HCT116 (cell line): ENCODE results near the gene GPR151. TPM values are rescaled to one million over a fixed set of nuclear protein-coding genes. Genes with fewer than 3 reads are reported as not detected.

Experiments used
- ATAC-seq: fragments of 200-7000 bp; cut with Tn5 transposase; 2 replicates; pipeline ENCODE4 v1.9.1; 2020; ENCODE audit warnings: mild to moderate bottlenecking, moderate library complexity
- BruUV-seq: library from RNA; stranded (reverse); fragments of 400-500 nt; replicated peaks from 2 replicates; lab custom pipeline; 2021; lab: Mats Ljungman, UMichigan
- CTCF ChIA-PET: fragments of 300-600 bp; sonication (Branson Sonifier 250); formaldehyde crosslinking; loops from one replicate; lab custom pipeline; 2021; ENCODE audit warnings: antibody characterized with exemption; lab: Charles Lee
- POLR2A ChIA-PET: fragments of 300-600, 350-600 bp; sonication (Branson Sonifier 250); formaldehyde crosslinking; loops from one replicate; lab custom pipeline; 2021; ENCODE audit warnings: antibody characterized with exemption; lab: Charles Lee
- RAD21 ChIA-PET, 2 experiments: fragments of 300-600 bp; sonication (Branson Sonifier 250); formaldehyde crosslinking; loops; one replicate each; lab custom pipeline; 2023; ENCODE audit warnings: low total read pairs in 2 of 2; ENCODE audit not compliant: uncharacterized antibody in 2 of 2, unreplicated experiment in 2 of 2, low non-redundant PET in 1 of 2; lab: Charles Lee
- DNase-seq: peaks from one replicate; pipeline ENCODE4 v3.0.0-alpha.2; 2010; ENCODE audit warnings: low read depth, low spot score
- H2AFZ ChIP-seq: fragments of 200-600 bp; shearing (Covaris generic), sonication (generic); 2 replicates; pipeline ENCODE4 v1.6.1; 2017; ENCODE audit warnings: low read depth, mixed run types, mixed read lengths, antibody characterized with exemption, low read length; ENCODE audit not compliant: poor library complexity, severe bottlenecking
- H3K27ac ChIP-seq: 2 replicates; pipeline ENCODE4 v1.5.1; 2012; ENCODE audit warnings: low read depth, low read length
- H3K27me3 ChIP-seq: fragments of 200-600 bp; sonication (generic); 2 replicates; pipeline ENCODE4 v1.6.1; 2016; ENCODE audit warnings: mixed run types, low read length, mixed read lengths; ENCODE audit not compliant: insufficient read depth
- H3K36me3 ChIP-seq, 2 experiments: fragments of 200-500 bp in 1 of 2; fragments of 200-600 bp in 1 of 2; sonication (Bioruptor generic) in 1 of 2; sonication (generic) in 1 of 2; 2 replicates each; pipeline versions ENCODE4 v1.5.1 to v1.6.1; 2014 to 2016; ENCODE audit warnings: low read length in 2 of 2, inconsistent platforms in 1 of 2, mixed read lengths in 1 of 2, mixed run types in 1 of 2; ENCODE audit not compliant: insufficient read depth in 2 of 2, control insufficient read depth in 1 of 2
- H3K4me1 ChIP-seq, 2 experiments: fragments of 200-600 bp in 1 of 2; sonication (generic) in 1 of 2; 2 replicates each; pipeline versions ENCODE4 v1.5.1 to v1.6.1; 2012 to 2017; ENCODE audit warnings: low read length in 2 of 2, inconsistent platforms in 1 of 2, mild to moderate bottlenecking in 1 of 2, mixed read lengths in 1 of 2, mixed run types in 1 of 2, moderate library complexity in 1 of 2; ENCODE audit not compliant: insufficient read depth in 2 of 2, control insufficient read depth in 1 of 2
- H3K4me2 ChIP-seq: fragments of 200-600 bp; sonication (generic); 2 replicates; pipeline ENCODE4 v1.6.1; 2017; ENCODE audit warnings: mixed run types, low read length, mixed read lengths
- H3K4me3 ChIP-seq, 2 experiments: fragments of 200-600 bp in 1 of 2; sonication (generic) in 1 of 2; replicated peaks in 1 of 2; 2 replicates each; pipeline ENCODE4 v1.5.1; 2011 to 2016; ENCODE audit warnings: low read length in 2 of 2, control low read depth in 1 of 2, low read depth in 1 of 2, mild to moderate bottlenecking in 1 of 2, mixed read lengths in 1 of 2, mixed run types in 1 of 2
- H3K79me2 ChIP-seq: fragments of 200-600 bp; sonication (generic); 2 replicates; pipeline ENCODE4 v1.6.1; 2017; ENCODE audit warnings: mild to moderate bottlenecking, mixed run types, low read length, moderate library complexity, mixed read lengths; ENCODE audit not compliant: insufficient read depth
- H3K9ac ChIP-seq: fragments of 200-600 bp; sonication (generic); 2 replicates; pipeline ENCODE4 v1.6.1; 2016; ENCODE audit warnings: low read length, mixed read lengths
- H3K9me2 ChIP-seq: fragments of 200-600 bp; sonication (generic), shearing (Covaris generic); 2 replicates; pipeline ENCODE4 v1.6.1; 2017; ENCODE audit warnings: mixed run types, mild to moderate bottlenecking, moderate library complexity; ENCODE audit not compliant: insufficient read depth
- H3K9me3 ChIP-seq, 2 experiments: fragments of 200-500 bp in 1 of 2; fragments of 200-600 bp in 1 of 2; sonication (Bioruptor generic) in 1 of 2; sonication (generic) in 1 of 2; 2 replicates each; pipeline ENCODE4 v1.6.1; 2014 to 2017; ENCODE audit warnings: low read length in 2 of 2, mixed read lengths in 2 of 2, inconsistent platforms in 1 of 2, low read depth in 1 of 2, mild to moderate bottlenecking in 1 of 2, mixed run types in 1 of 2, moderate library complexity in 1 of 2; ENCODE audit not compliant: control insufficient read depth in 1 of 2, insufficient read depth in 1 of 2
- H4K20me1 ChIP-seq: fragments of 200-600 bp; sonication (generic), shearing (Covaris generic); 2 replicates; pipeline ENCODE4 v1.6.1; 2017; ENCODE audit warnings: mixed run types, mild to moderate bottlenecking, moderate library complexity; ENCODE audit not compliant: insufficient read depth
- CBX3 ChIP-seq: IDR thresholded peaks from 2 replicates; pipeline ENCODE4 v1.6.1; 2012; ENCODE audit warnings: low read depth
- CEBPB ChIP-seq: IDR thresholded peaks from 2 replicates; pipeline ENCODE4 v1.6.1; 2012; ENCODE audit warnings: low read depth
- EZH2 ChIP-seq: fragments of 200-600 bp; sonication (generic); IDR thresholded peaks from 2 replicates; pipeline ENCODE4 v1.6.1; 2017; ENCODE audit warnings: antibody characterized with exemption, mixed run types
- EZH2phosphoT487 ChIP-seq: fragments of 200-600 bp; IDR thresholded peaks from 2 replicates; pipeline ENCODE4 v1.6.1; 2018; ENCODE audit warnings: antibody characterized with exemption, borderline replicate concordance
- FOSL1 ChIP-seq: IDR thresholded peaks from 2 replicates; pipeline ENCODE4 v1.6.1; 2012; ENCODE audit warnings: low read depth
- MAX ChIP-seq: IDR thresholded peaks from 2 replicates; pipeline ENCODE4 v1.6.1; 2012
- POLR2A ChIP-seq: IDR thresholded peaks from 2 replicates; pipeline ENCODE4 v1.7.0; 2011; ENCODE audit warnings: borderline replicate concordance; ENCODE audit not compliant: insufficient read depth, insufficient read length; ENCODE audit errors: extremely low read depth
- POLR2AphosphoS5 ChIP-seq: IDR thresholded peaks from 2 replicates; pipeline ENCODE4 v1.6.1; 2011; ENCODE audit warnings: mild to moderate bottlenecking, low read depth, low read length, moderate library complexity
- RAD21 ChIP-seq: IDR thresholded peaks from 2 replicates; pipeline ENCODE4 v1.6.1; 2012; ENCODE audit warnings: low read depth, mild to moderate bottlenecking
- SIN3A ChIP-seq: IDR thresholded peaks from 2 replicates; pipeline ENCODE4 v1.6.1; 2012; ENCODE audit warnings: low read depth
- SP1 ChIP-seq: IDR thresholded peaks from 2 replicates; pipeline ENCODE4 v1.6.1; 2012; ENCODE audit warnings: low read depth
- SRF ChIP-seq: IDR thresholded peaks from 2 replicates; pipeline ENCODE4 v1.6.1; 2012; ENCODE audit warnings: low read depth
- TCF7L2 ChIP-seq: IDR thresholded peaks from 2 replicates; pipeline ENCODE4 v1.7.0; 2011; ENCODE audit warnings: borderline replicate concordance, inconsistent platforms; ENCODE audit not compliant: insufficient read depth, insufficient read length; ENCODE audit errors: extremely low read depth
- ZBTB33 ChIP-seq: IDR thresholded peaks from 2 replicates; pipeline ENCODE4 v1.6.1; 2011; ENCODE audit warnings: mild to moderate bottlenecking, low read length, moderate library complexity; ENCODE audit not compliant: insufficient replicate concordance; ENCODE audit errors: extremely low read depth
- intact Hi-C: fragments of 100-400 bp; cut with micrococcal nuclease; formaldehyde crosslinking; loops from 2 replicates; pipeline ENCODE4 v1.10.0; 2022
- total RNA-seq: library from RNA; stranded (reverse); gene quantifications from one replicate; pipeline ENCODE4 v1.2.1, GENCODE V29; 2021; ENCODE audit not compliant: unreplicated experiment
- TF ChIP-seq, protein P1 (sequence below): IDR thresholded peaks from 2 replicates; pipeline ENCODE4 v1.6.1; 2012; ENCODE audit warnings: low read depth

GPR151 gene
- total RNA-seq, 1 experiment from 2014 or later, result not detected

DNA sequence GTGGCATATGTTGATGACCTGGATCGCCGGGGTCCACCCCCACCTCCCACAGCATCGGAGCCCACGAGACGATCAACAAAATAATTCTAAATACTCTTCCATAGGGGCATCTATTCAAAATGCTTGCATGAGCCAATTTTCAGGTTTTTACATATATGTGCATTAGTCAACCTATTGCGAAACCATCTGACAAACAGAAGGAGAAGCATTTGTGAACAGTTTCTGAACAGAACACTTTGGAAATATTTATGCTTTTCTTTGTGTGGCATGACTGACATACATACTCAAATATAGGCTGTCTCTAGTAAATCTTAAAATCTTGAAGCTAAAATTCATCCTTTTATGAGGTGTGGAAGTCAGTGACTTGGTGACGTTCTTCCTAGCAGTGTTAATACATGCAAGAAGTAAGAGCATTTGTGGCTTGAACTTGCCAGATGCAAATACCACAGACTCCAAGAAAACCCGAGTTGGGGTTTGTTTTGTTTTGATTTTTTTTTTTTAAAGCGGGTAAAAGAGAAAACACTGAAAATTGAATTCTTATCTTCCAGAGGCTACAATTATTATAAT is 5.3 kb downstream of the GPR151 start:
- H4K20me1 ChIP-seq, result peaks cover 5% of the 10 kb centered on the region; the same call in 1 of the 2 replicates
- BruUV-seq, result TSS peak; percentile 26
- peaks cover 17% of the 10 kb centered on the region; the same call in 1 of the 2 replicates for H3K79me2 ChIP-seq
- no peaks in the 10 kb centered on the region for H3K9me2 ChIP-seq
- no peak for ATAC-seq
- H2AFZ ChIP-seq, result no peak overlapping the region
- no peak overlapping the region for H3K4me3 ChIP-seq
- DNase-seq, result no peak
- intact Hi-C loops, result no loop called here
- no peak overlapping the region for H3K27ac ChIP-seq
- no peaks in the 10 kb centered on the region for H3K27me3 ChIP-seq
- no peaks in the 10 kb centered on the region for H3K9me3 ChIP-seq
- RAD21 ChIA-PET, result no interaction called here
- POLR2A ChIA-PET, result no interaction called here
- peaks cover 48 to 55% of the 10 kb centered on the region in 2 experiments for H3K36me3 ChIP-seq
- H3K4me2 ChIP-seq, result no peak overlapping the region
- TF ChIP-seq ZBTB33 (no peak), EZH2 (no peak), POLR2AphosphoS5 (no peak), SRF (no peak), CEBPB (no peak), POLR2A (no peak), CBX3 (no peak), TCF7L2 (no peak), SP1 (no peak), MAX (no peak), RAD21 (no peak), SIN3A (no peak), EZH2phosphoT487 (no peak), FOSL1 (no peak)
- TF ChIP-seq, protein P1, sequence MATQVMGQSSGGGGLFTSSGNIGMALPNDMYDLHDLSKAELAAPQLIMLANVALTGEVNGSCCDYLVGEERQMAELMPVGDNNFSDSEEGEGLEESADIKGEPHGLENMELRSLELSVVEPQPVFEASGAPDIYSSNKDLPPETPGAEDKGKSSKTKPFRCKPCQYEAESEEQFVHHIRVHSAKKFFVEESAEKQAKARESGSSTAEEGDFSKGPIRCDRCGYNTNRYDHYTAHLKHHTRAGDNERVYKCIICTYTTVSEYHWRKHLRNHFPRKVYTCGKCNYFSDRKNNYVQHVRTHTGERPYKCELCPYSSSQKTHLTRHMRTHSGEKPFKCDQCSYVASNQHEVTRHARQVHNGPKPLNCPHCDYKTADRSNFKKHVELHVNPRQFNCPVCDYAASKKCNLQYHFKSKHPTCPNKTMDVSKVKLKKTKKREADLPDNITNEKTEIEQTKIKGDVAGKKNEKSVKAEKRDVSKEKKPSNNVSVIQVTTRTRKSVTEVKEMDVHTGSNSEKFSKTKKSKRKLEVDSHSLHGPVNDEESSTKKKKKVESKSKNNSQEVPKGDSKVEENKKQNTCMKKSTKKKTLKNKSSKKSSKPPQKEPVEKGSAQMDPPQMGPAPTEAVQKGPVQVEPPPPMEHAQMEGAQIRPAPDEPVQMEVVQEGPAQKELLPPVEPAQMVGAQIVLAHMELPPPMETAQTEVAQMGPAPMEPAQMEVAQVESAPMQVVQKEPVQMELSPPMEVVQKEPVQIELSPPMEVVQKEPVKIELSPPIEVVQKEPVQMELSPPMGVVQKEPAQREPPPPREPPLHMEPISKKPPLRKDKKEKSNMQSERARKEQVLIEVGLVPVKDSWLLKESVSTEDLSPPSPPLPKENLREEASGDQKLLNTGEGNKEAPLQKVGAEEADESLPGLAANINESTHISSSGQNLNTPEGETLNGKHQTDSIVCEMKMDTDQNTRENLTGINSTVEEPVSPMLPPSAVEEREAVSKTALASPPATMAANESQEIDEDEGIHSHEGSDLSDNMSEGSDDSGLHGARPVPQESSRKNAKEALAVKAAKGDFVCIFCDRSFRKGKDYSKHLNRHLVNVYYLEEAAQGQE, result no peak
- CTCF ChIA-PET, result no interaction called here
- no peak overlapping the region for H3K9ac ChIP-seq
- no peaks in the 10 kb centered on the region for H3K4me1 ChIP-seq
